HG03571 (cell line): ENCODE results near the gene REEP6.
"Not testable (repeated sequence)": the region's sequence is repeated elsewhere in the genome, so short reads cannot be mapped to it uniquely, and the experiment has no call there.

ENCODE experiments used
- ATAC-seq: cut with Tn5 transposase; IDR thresholded peaks from one replicate; pipeline ENCODE4 v1.9.1; 2021; ENCODE audit not compliant: unreplicated experiment

Gene REEP6

GRCh38 chr19:1471515-1472160 lies 19.3 kb upstream of the REEP6 start:
- ATAC-seq, result no peak

GRCh38 chr19:1472231-1473084 lies 18.5 kb upstream of the REEP6 start:
- ATAC-seq, result no peak

GRCh38 chr19:1473085-1473851 lies 17.7 kb upstream of the REEP6 start:
- no peak for ATAC-seq

GRCh38 chr19:1474011-1474764 lies 16.8 kb upstream of the REEP6 start:
- ATAC-seq, result no peak

- no peak for ATAC-seq
Observed at GRCh38 chr19:1474765-1475351, 16.1 kb upstream of the REEP6 start.

- no peak for ATAC-seq
Observed at GRCh38 chr19:1475751-1476437, 15.1 kb upstream of the REEP6 start.

GRCh38 chr19:1477056-1477455 lies 13.9 kb upstream of the REEP6 start:
- ATAC-seq, result not testable (repeated sequence)

GRCh38 chr19:1478934-1479707 lies 11.9 kb upstream of the REEP6 start, which contains the start of gene C19orf25:
Gene C19orf25, minus strand, starts transcription at chr19:1479215. Its CDS starts 312 bp downstream, at chr19:1478903.
- ATAC-seq, result peak; percentile 60

- no peak for ATAC-seq
Observed at GRCh38 chr19:1481224-1481892, 9.6 kb upstream of the REEP6 start.

GRCh38 chr19:1481893-1482360 lies 9.1 kb upstream of the REEP6 start:
- ATAC-seq, result no peak

GRCh38 chr19:1482361-1483130 lies 8.4 kb upstream of the REEP6 start:
- no peak for ATAC-seq

- no peak for ATAC-seq
Observed at GRCh38 chr19:1483131-1483978, 7.6 kb upstream of the REEP6 start.

- ATAC-seq, result no peak
Observed at GRCh38 chr19:1483979-1484428, 7.0 kb upstream of the REEP6 start.

GRCh38 chr19:1486720-1487575 lies 4.0 kb upstream of the REEP6 start:
- no peak for ATAC-seq

GRCh38 chr19:1487576-1488281 lies 3.3 kb upstream of the REEP6 start:
- ATAC-seq, result no peak
